H1 (cell line): ENCODE results near the gene OGDH. TPM values are rescaled to one million over a fixed set of nuclear protein-coding genes. Genes with fewer than 3 reads are reported as not detected.

Source experiments
- CTCF ChIA-PET: fragments of 300-600 bp; sonication (Branson Sonifier 250); formaldehyde crosslinking; loops from one replicate; lab custom pipeline; 2021; ENCODE audit not compliant: partially characterized antibody; lab: Charles Lee
- POLR2A ChIA-PET: fragments of 300-600 bp; sonication (Branson Sonifier 250); formaldehyde crosslinking; loops from one replicate; lab custom pipeline; 2021; ENCODE audit warnings: inconsistent platforms; ENCODE audit not compliant: partially characterized antibody; lab: Charles Lee
- DNase-seq, 2 experiments: peaks; one replicate each; pipeline versions ENCODE4 v3.0.0 to v3.0.0-alpha.2; 2010 to 2022; ENCODE audit warnings: low spot score in 2 of 2, low read depth in 1 of 2, mixed read lengths in 1 of 2
- FAIRE-seq: peaks from 2 replicates; lab custom pipeline; 2011; peaks lifted over from hg19 to GRCh38; lab: Jason Lieb, UNC
- H2AFZ ChIP-seq: 2 replicates; pipeline ENCODE4 v1.8.1; 2012; ENCODE audit warnings: low read length, inconsistent platforms
- H2AK5ac ChIP-seq: 2 replicates; pipeline ENCODE4 v1.6.1; 2013; ENCODE audit warnings: low read depth, low read length
- H2BK120ac ChIP-seq: replicated peaks from 2 replicates; pipeline ENCODE3; 2013; ENCODE audit warnings: low read depth, low read length, inconsistent platforms
- H2BK12ac ChIP-seq: 2 replicates; pipeline ENCODE4 v1.6.1; 2013; ENCODE audit warnings: low read depth, low read length
- H2BK15ac ChIP-seq: 2 replicates; pipeline ENCODE4 v1.6.1; 2013; ENCODE audit warnings: low read length
- H2BK20ac ChIP-seq: 2 replicates; pipeline ENCODE4 v1.6.1; 2013; ENCODE audit warnings: low read length
- H2BK5ac ChIP-seq: 2 replicates; pipeline ENCODE4 v1.6.1; 2013; ENCODE audit warnings: low read depth, low read length
- H3K14ac ChIP-seq: 2 replicates; pipeline ENCODE4 v1.6.1; 2013; ENCODE audit warnings: inconsistent platforms; ENCODE audit not compliant: insufficient read length
- H3K18ac ChIP-seq: 2 replicates; pipeline ENCODE4 v1.6.1; 2013; ENCODE audit warnings: low read length; ENCODE audit errors: extremely low read depth
- H3K23ac ChIP-seq: 2 replicates; pipeline ENCODE4 v1.6.1; 2013; ENCODE audit warnings: inconsistent platforms; ENCODE audit not compliant: insufficient read length
- H3K23me2 ChIP-seq: 2 replicates; pipeline ENCODE4 v1.6.1; 2013; ENCODE audit warnings: low read depth, low read length
- H3K27ac ChIP-seq: 2 replicates; pipeline ENCODE4 v1.6.1; 2011; ENCODE audit warnings: low read depth, low read length, inconsistent platforms
- H3K27me3 ChIP-seq, 4 experiments: replicated peaks in 1 of 4; 1 replicate in 1 of 4; 2 replicates in 3 of 4; pipeline versions ENCODE4 v1.6.1 to v1.8.1; 2011 to 2013; ENCODE audit warnings: low read length in 3 of 4, mild to moderate bottlenecking in 3 of 4, inconsistent platforms in 2 of 4, mixed read lengths in 2 of 4, moderate library complexity in 1 of 4; ENCODE audit not compliant: control insufficient read depth in 3 of 4, insufficient read depth in 3 of 4; ENCODE audit errors: extremely low read depth in 1 of 4
- H3K36me3 ChIP-seq, 4 experiments: 2 replicates each; pipeline versions ENCODE4 v1.6.1 to v1.8.1; 2011 to 2013; ENCODE audit warnings: mild to moderate bottlenecking in 4 of 4, low read length in 3 of 4, moderate library complexity in 2 of 4, control low read depth in 1 of 4, inconsistent platforms in 1 of 4; ENCODE audit not compliant: insufficient read depth in 4 of 4, control insufficient read depth in 2 of 4
- H3K4ac ChIP-seq: replicated peaks from 2 replicates; pipeline ENCODE3; 2013; ENCODE audit warnings: low read length, low read depth, mixed read lengths, inconsistent platforms; ENCODE audit not compliant: insufficient read length
- H3K4me1 ChIP-seq, 4 experiments: replicated peaks in 1 of 4; 1 replicate in 1 of 4; 2 replicates in 3 of 4; pipeline versions ENCODE4 v1.6.1 to v1.8.1; 2011 to 2013; ENCODE audit warnings: low read length in 3 of 4, inconsistent platforms in 2 of 4, mixed read lengths in 1 of 4; ENCODE audit not compliant: insufficient read depth in 4 of 4, control insufficient read depth in 3 of 4
- H3K4me2 ChIP-seq, 2 experiments: 2 replicates each; pipeline versions ENCODE4 v1.6.1 to v1.8.1; 2011 to 2013; ENCODE audit warnings: low read depth in 2 of 2, low read length in 2 of 2, control low read depth in 1 of 2, inconsistent platforms in 1 of 2, mild to moderate bottlenecking in 1 of 2; ENCODE audit not compliant: insufficient read depth in 1 of 2
- H3K4me3 ChIP-seq, 4 experiments: fragments of 200-600, 300-600 bp in 1 of 4; sonication (generic), shearing (Covaris generic), sonication (Bioruptor Twin) in 1 of 4; 2 replicates each; pipeline versions ENCODE4 v1.5.1 to v1.8.1; 2011 to 2016; ENCODE audit warnings: low read length in 4 of 4, low read depth in 3 of 4, control low read depth in 2 of 4, inconsistent platforms in 2 of 4, mild to moderate bottlenecking in 2 of 4, mixed read lengths in 1 of 4, moderate library complexity in 1 of 4; ENCODE audit not compliant: insufficient read depth in 2 of 4; ENCODE audit errors: extremely low read depth in 1 of 4
- H3K56ac ChIP-seq: replicated peaks from 2 replicates; pipeline ENCODE3; 2013; ENCODE audit warnings: low read depth, mild to moderate bottlenecking, mixed read lengths, low read length, inconsistent platforms; ENCODE audit not compliant: insufficient read length
- H3K79me1 ChIP-seq: 2 replicates; pipeline ENCODE4 v1.6.1; 2013; ENCODE audit warnings: low read depth, low read length, control low read depth
- H3K79me2 ChIP-seq, 2 experiments: 2 replicates each; pipeline versions ENCODE4 v1.6.1 to v1.8.1; 2012 to 2013; ENCODE audit warnings: low read length in 2 of 2, mild to moderate bottlenecking in 2 of 2, inconsistent platforms in 1 of 2; ENCODE audit not compliant: insufficient read depth in 2 of 2, control insufficient read depth in 1 of 2
- H3K9ac ChIP-seq, 4 experiments: replicated peaks in 1 of 4; 1 replicate in 1 of 4; 2 replicates in 3 of 4; pipeline versions ENCODE4 v1.6.1 to v1.8.1; 2011 to 2013; ENCODE audit warnings: low read depth in 3 of 4, low read length in 3 of 4, control low read depth in 2 of 4, mild to moderate bottlenecking in 2 of 4, moderate library complexity in 2 of 4, inconsistent platforms in 1 of 4; ENCODE audit errors: extremely low read depth in 1 of 4
- H3K9me3 ChIP-seq, 2 experiments: 2 replicates each; pipeline versions ENCODE4 v1.6.1 to v1.8.1; 2012 to 2013; ENCODE audit warnings: mild to moderate bottlenecking in 2 of 2, moderate library complexity in 2 of 2, control low read depth in 1 of 2, inconsistent platforms in 1 of 2, low read depth in 1 of 2, low read length in 1 of 2, mixed read lengths in 1 of 2; ENCODE audit not compliant: insufficient read depth in 2 of 2
- H4K20me1 ChIP-seq, 2 experiments: replicated peaks in 1 of 2; 2 replicates each; pipeline versions ENCODE3 to v1.8.1; 2011 to 2013; ENCODE audit warnings: inconsistent platforms in 2 of 2, low read length in 2 of 2, mild to moderate bottlenecking in 1 of 2; ENCODE audit not compliant: insufficient read depth in 2 of 2, control insufficient read depth in 1 of 2
- H4K5ac ChIP-seq: 2 replicates; pipeline ENCODE4 v1.6.1; 2013; ENCODE audit warnings: low read length, low read depth, mixed read lengths, inconsistent platforms; ENCODE audit not compliant: insufficient read length
- H4K8ac ChIP-seq: 2 replicates; pipeline ENCODE4 v1.8.0; 2013; ENCODE audit warnings: mild to moderate bottlenecking, moderate library complexity, low read length, inconsistent platforms; ENCODE audit not compliant: insufficient read depth; ENCODE audit errors: extremely low read depth
- H4K91ac ChIP-seq: replicated peaks from 2 replicates; pipeline ENCODE3; 2013; ENCODE audit warnings: low read length, mixed read lengths, inconsistent platforms; ENCODE audit not compliant: insufficient read length
- BRCA1 ChIP-seq: IDR thresholded peaks from 2 replicates; pipeline ENCODE4 v1.6.1; 2012; ENCODE audit warnings: low read depth, low read length, improper control_type of control experiment
- CHD1 ChIP-seq: IDR thresholded peaks from 2 replicates; pipeline ENCODE4 v1.6.1; 2012; ENCODE audit warnings: low read depth, low read length, improper control_type of control experiment
- GTF2F1 ChIP-seq: IDR thresholded peaks from 2 replicates; pipeline ENCODE4 v1.6.1; 2012; ENCODE audit warnings: low read depth, low read length, improper control_type of control experiment, borderline replicate concordance
- HDAC2 ChIP-seq, 2 experiments: fragments of 300-600 bp in 1 of 2; sonication (generic) in 1 of 2; IDR thresholded peaks; 2 replicates each; pipeline ENCODE4 v1.6.1; 2011 to 2012; ENCODE audit warnings: low read depth in 2 of 2, low read length in 2 of 2, mild to moderate bottlenecking in 2 of 2, moderate library complexity in 2 of 2, borderline replicate concordance in 1 of 2, inconsistent platforms in 1 of 2
- KDM1A ChIP-seq: fragments of 200-600, 300-600 bp; sonication (generic); IDR thresholded peaks from 2 replicates; pipeline ENCODE4 v1.7.1; 2016; ENCODE audit warnings: mild to moderate bottlenecking, low read length, borderline replicate concordance
- SIN3A ChIP-seq, 2 experiments: IDR thresholded peaks in 1 of 2; conservative IDR thresholded peaks in 1 of 2; 2 replicates each; pipeline ENCODE4 v1.6.1; 2011 to 2012; ENCODE audit warnings: low read length in 2 of 2, improper control_type of control experiment in 1 of 2, low read depth in 1 of 2, mild to moderate bottlenecking in 1 of 2
- TAF1 ChIP-seq: IDR thresholded peaks from 2 replicates; pipeline ENCODE4 v1.6.1; 2011; ENCODE audit warnings: mild to moderate bottlenecking, low read depth, low read length
- TCF12 ChIP-seq: IDR thresholded peaks from 2 replicates; pipeline ENCODE4 v1.6.1; 2011; ENCODE audit warnings: low read depth, mild to moderate bottlenecking, low read length
- WGBS, 2 experiments: shearing (Covaris generic) in 1 of 2; methylation state at CpG; one replicate each; pipeline versions ENCODE4 v1.1.6 to v1.1.7; 2013 to 2015; ENCODE audit warnings: low lambda C conversion rate in 2 of 2, mixed read lengths in 2 of 2, inconsistent platforms in 1 of 2, low coverage in 1 of 2, missing lambda C conversion rate in 1 of 2; ENCODE audit not compliant: insufficient replicate concordance in 2 of 2, insufficient coverage in 1 of 2, insufficient read length in 1 of 2; ENCODE audit errors: extremely low coverage in 1 of 2, missing lambda C conversion rate in 1 of 2; 5-methylcytosine and 5-hydroxymethylcytosine counted together
- polyA plus RNA-seq, 7 experiments: library from polyadenylated mRNA; depleted of rRNA in 3 of 7; stranded (reverse) in 5 of 7; unstranded in 2 of 7; fragments of >200 nt in 5 of 7; fragments of 200-250 nt in 2 of 7; gene quantifications; 1 replicate in 5 of 7; 2 replicates in 1 of 7; 4 replicates in 1 of 7; pipeline versions ENCODE4 v1.2.1 to v1.2.3, GENCODE V29; 2011 to 2013; ENCODE audit warnings: missing spikeins in 2 of 7, mixed read lengths in 2 of 7
- total RNA-seq: library from RNA; stranded (reverse); fragmentation: NEBNext Ultra II Directional; extraction: Animal tissue kit (Norgen Biotek cat#: 25700); gene quantifications from 2 replicates; pipeline ENCODE4 v1.2.1, GENCODE V29; 2021
- TF ChIP-seq, protein P1 (sequence below): IDR thresholded peaks from 2 replicates; pipeline ENCODE4 v1.6.1; 2012; ENCODE audit warnings: inconsistent platforms
- TF ChIP-seq, protein P2 (sequence below): IDR thresholded peaks from 2 replicates; pipeline ENCODE4 v1.6.1; 2011; ENCODE audit warnings: low read depth, mild to moderate bottlenecking, low read length; ENCODE audit not compliant: insufficient read depth

The OGDH gene
- total and polyA plus RNA-seq, 2 of the 8 experiments (the other 6 are each of a cell fraction or from before 2014, with no cell fraction given), result 71.6 to 91.6 TPM

DNA sequence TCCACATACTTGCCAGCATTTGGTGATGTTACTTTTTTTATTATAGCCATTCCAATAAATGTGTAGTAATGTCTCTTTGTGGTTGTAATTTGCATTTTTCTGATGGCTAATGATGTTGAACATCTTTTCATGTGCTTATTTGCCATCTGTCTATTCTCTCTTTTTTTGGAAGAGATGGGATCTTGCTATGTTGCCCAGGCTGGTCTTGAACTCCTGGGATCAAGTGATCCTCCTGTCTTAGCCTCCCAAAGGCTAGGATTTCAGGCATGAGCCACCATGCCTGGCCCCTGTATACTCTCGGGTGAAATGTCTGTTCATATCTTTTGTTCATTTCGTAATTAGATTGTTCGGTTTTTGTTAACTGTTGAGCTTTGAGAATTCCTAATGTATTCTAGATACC is 3.4 kb downstream of the OGDH start:
- Histone ChIP-seq H2AFZ (no peak overlapping the region), H3K18ac (no peak overlapping the region), H2BK20ac (no peak overlapping the region), H3K4me1 (peaks cover 0 to 7% (median 1%) of the 10 kb centered on the region in 4 experiments; a peak in 2 of 7 replicates), H3K56ac (no peak overlapping the region), H3K23me2 (peaks cover 7% of the 10 kb centered on the region), H2BK120ac (no peak overlapping the region), H4K91ac (no peak overlapping the region), H3K27me3 (no peaks in the 10 kb centered on the region), H3K4me3 (no peak overlapping the region), H4K8ac (no peak overlapping the region), H2BK5ac (no peak overlapping the region), H3K79me1 (no peaks in the 10 kb centered on the region; the same call in 1 of the 2 replicates), H2BK12ac (no peak overlapping the region), H2BK15ac (no peak overlapping the region), H3K27ac (no peak overlapping the region), H3K9ac (no peak overlapping the region), H3K14ac (no peak overlapping the region), H3K36me3 (no peaks in the 10 kb centered on the region), H3K4me2 (no peak overlapping the region), H4K20me1 (peaks cover 0 to 6% of the 10 kb centered on the region in 2 experiments), H2AK5ac (no peak overlapping the region), H3K9me3 (no peaks in the 10 kb centered on the region), H3K23ac (no peak overlapping the region), H3K4ac (no peak overlapping the region), H3K79me2 (peaks cover 6 to 73% of the 10 kb centered on the region in 2 experiments), H4K5ac (no peak overlapping the region)
- DNase-seq, result no peak
- ChIA-PET POLR2A (interaction anchor here (0.7 to 1.4 kb wide), 2 partner anchors 21 to 37 kb away, joined by 3 to 5 read pairs; no protein-coding TSS in a partner anchor), CTCF (no interaction called here)
- FAIRE-seq, result no peak
- WGBS, 2 experiments, result 100% methylated on average over 3 of the region's 3 CpGs; no CpG with 5 or more reads in 1 of the 2 experiments
- no peak for TF ChIP-seq SIN3A (conservative IDR thresholded peaks at IDR 0.05 in 1 of 2, IDR thresholded peaks at IDR 0.05 in 1 of 2; ENCODE audit: low read depth in 1 of 2, low read length in 2 of 2)
- TF ChIP-seq HDAC2 (IDR thresholded peaks at IDR 0.05; ENCODE audit: borderline replicate concordance in 1 of 2, low read depth in 2 of 2, low read length in 2 of 2), result no peak
- no peak for TF ChIP-seq KDM1A
- TF ChIP-seq CHD1, result no peak
- TF ChIP-seq, protein P1, sequence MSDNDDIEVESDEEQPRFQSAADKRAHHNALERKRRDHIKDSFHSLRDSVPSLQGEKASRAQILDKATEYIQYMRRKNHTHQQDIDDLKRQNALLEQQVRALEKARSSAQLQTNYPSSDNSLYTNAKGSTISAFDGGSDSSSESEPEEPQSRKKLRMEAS, result no peak
- TF ChIP-seq TCF12, result no peak
- no peak for TF ChIP-seq GTF2F1
- no peak for TF ChIP-seq BRCA1
- TF ChIP-seq, protein P2, sequence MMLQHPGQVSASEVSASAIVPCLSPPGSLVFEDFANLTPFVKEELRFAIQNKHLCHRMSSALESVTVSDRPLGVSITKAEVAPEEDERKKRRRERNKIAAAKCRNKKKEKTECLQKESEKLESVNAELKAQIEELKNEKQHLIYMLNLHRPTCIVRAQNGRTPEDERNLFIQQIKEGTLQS, result no peak
- no peak for TF ChIP-seq TAF1
